Smooth muscle cell (in vitro differentiated cells): ENCODE results near the gene MPRIP. TPM values are rescaled to one million over a fixed set of nuclear protein-coding genes. Genes with fewer than 3 reads are reported as not detected.

ENCODE experiments used
- DNase-seq: peaks from one replicate; lab custom pipeline; 2025; ENCODE audit not compliant: unreplicated experiment; lab: John Stamatoyannopoulos, UW
- H2AFZ ChIP-seq: fragments of 200-600 bp; sonication (generic); 2 replicates; pipeline ENCODE4 v1.6.0; 2016; ENCODE audit warnings: antibody characterized with exemption, low read depth, mild to moderate bottlenecking
- H3F3A ChIP-seq: fragments of 200-600 bp; sonication (generic); 2 replicates; pipeline ENCODE4 v1.6.0; 2017; ENCODE audit warnings: antibody characterized with exemption, low read depth
- H3K27ac ChIP-seq: fragments of 200-600 bp; sonication (generic); 2 replicates; pipeline ENCODE4 v1.5.1; 2016; ENCODE audit warnings: low read depth, mild to moderate bottlenecking
- H3K27me3 ChIP-seq: fragments of 200-600 bp; sonication (generic); 2 replicates; pipeline ENCODE4 v1.6.1; 2016; ENCODE audit warnings: low read depth, mild to moderate bottlenecking
- H3K36me3 ChIP-seq: fragments of 200-600 bp; sonication (generic); 2 replicates; pipeline ENCODE4 v1.5.1; 2016; ENCODE audit warnings: low read depth
- H3K4me1 ChIP-seq: fragments of 200-600 bp; sonication (generic); 2 replicates; pipeline ENCODE4 v1.5.1; 2016; ENCODE audit warnings: low read depth
- H3K4me2 ChIP-seq: fragments of 200-600 bp; sonication (generic); 2 replicates; pipeline ENCODE4 v1.6.0; 2016; ENCODE audit warnings: mild to moderate bottlenecking
- H3K4me3 ChIP-seq: fragments of 200-600 bp; sonication (generic); 2 replicates; pipeline ENCODE4 v1.5.1; 2016; ENCODE audit warnings: mild to moderate bottlenecking
- H3K79me2 ChIP-seq: fragments of 200-600 bp; sonication (generic); 2 replicates; pipeline ENCODE4 v1.6.0; 2016; ENCODE audit warnings: low read depth, mild to moderate bottlenecking
- H3K9ac ChIP-seq: fragments of 200-600 bp; sonication (generic); 2 replicates; pipeline ENCODE4 v1.6.0; 2016; ENCODE audit warnings: low read depth
- H3K9me3 ChIP-seq: fragments of 200-600 bp; sonication (generic); replicated peaks from 2 replicates; pipeline ENCODE4 v1.5.1; 2016; ENCODE audit warnings: low read depth
- H4K20me1 ChIP-seq: fragments of 200-600 bp; sonication (generic); 2 replicates; pipeline ENCODE4 v1.6.0; 2016; ENCODE audit warnings: low read depth
- CTCF ChIP-seq: fragments of 200-600 bp; sonication (generic); IDR thresholded peaks from 2 replicates; pipeline ENCODE4 v1.5.1; 2017; ENCODE audit warnings: borderline replicate concordance, mild to moderate bottlenecking, antibody characterized with exemption; ENCODE audit not compliant: insufficient read depth, poor library complexity, severe bottlenecking
- WGBS: methylation state at CpG from one replicate; pipeline ENCODE4 v1.1.7; 2016; ENCODE audit warnings: low lambda C conversion rate; 5-methylcytosine and 5-hydroxymethylcytosine counted together
- polyA plus RNA-seq: library from polyadenylated mRNA; unstranded; fragments of >200 nt; fragmentation: Nextera tagmentation; extraction: Ambion mirVana; gene quantifications from 2 replicates; pipeline ENCODE4 v1.2.1, GENCODE V29; 2016
- total RNA-seq: library from RNA; depleted of rRNA; stranded (reverse); fragments of >200 nt; gene quantifications from 2 replicates; pipeline ENCODE4 v1.2.3, GENCODE V29; 2014

MPRIP gene
- total and polyA plus RNA-seq, 2 experiments from 2014 or later = 58.8 to 69.3 TPM

- no peaks in the 10 kb centered on the region for H3K27me3 ChIP-seq
- H3F3A ChIP-seq = no peaks in the 10 kb centered on the region
- no peak for DNase-seq
- H3K4me1 ChIP-seq = peaks cover 4% of the 10 kb centered on the region
- H3K79me2 ChIP-seq = no peaks in the 10 kb centered on the region
- no peak overlapping the region for H3K4me2 ChIP-seq
- TF ChIP-seq CTCF = no peak
- no peak overlapping the region for H3K9ac ChIP-seq
- no peaks in the 10 kb centered on the region for H3K9me3 ChIP-seq
- peaks cover 61% of the 10 kb centered on the region for H4K20me1 ChIP-seq
- peaks cover 5% of the 10 kb centered on the region for H3K36me3 ChIP-seq
- peak overlapping the region; percentile 38 for H3K27ac ChIP-seq
- 96% methylated on average over 9 of the region's 9 CpGs for WGBS
- H2AFZ ChIP-seq = no peak overlapping the region
- no peak overlapping the region for H3K4me3 ChIP-seq
Observed at GRCh38 chr17:17149520-17150447, 107.5 kb downstream of the MPRIP start.

- no peak for TF ChIP-seq CTCF
- Histone ChIP-seq H3K36me3 (peaks cover 5% of the 10 kb centered on the region), H2AFZ (no peak overlapping the region), H3K4me3 (no peak overlapping the region), H3K27me3 (no peaks in the 10 kb centered on the region), H4K20me1 (peaks cover 63% of the 10 kb centered on the region), H3K4me1 (peaks cover 4% of the 10 kb centered on the region), H3K27ac (peak overlapping the region; percentile 38), H3K9me3 (no peaks in the 10 kb centered on the region), H3K9ac (no peak overlapping the region), H3K4me2 (no peak overlapping the region), H3F3A (no peaks in the 10 kb centered on the region), H3K79me2 (no peaks in the 10 kb centered on the region)
- 100% methylated on average over 1 of the region's 1 CpG for WGBS
- no peak for DNase-seq
Observed at GRCh38 chr17:17150448-17150800, 108.2 kb downstream of the MPRIP start.

GRCh38 chr17:17151055-17151454, 108.8 kb downstream of the MPRIP start:
- H3K9ac ChIP-seq = peak overlapping the region; percentile 10
- WGBS = 66% methylated on average over 5 of the region's 5 CpGs
- no peaks in the 10 kb centered on the region for H3K9me3 ChIP-seq
- H3K27ac ChIP-seq = peak overlapping the region; percentile 85
- no peak overlapping the region for H3K4me3 ChIP-seq
- no peak for TF ChIP-seq CTCF
- H3F3A ChIP-seq = no peaks in the 10 kb centered on the region
- H2AFZ ChIP-seq = no peak overlapping the region
- H3K79me2 ChIP-seq = no peaks in the 10 kb centered on the region
- H3K27me3 ChIP-seq = no peaks in the 10 kb centered on the region
- peaks cover 5% of the 10 kb centered on the region for H3K36me3 ChIP-seq
- H3K4me1 ChIP-seq = peaks cover 4% of the 10 kb centered on the region
- no peak for DNase-seq
- peaks cover 69% of the 10 kb centered on the region for H4K20me1 ChIP-seq
- H3K4me2 ChIP-seq = peak overlapping the region; percentile 20
